Endodermal cell (in vitro differentiated cells): ENCODE results near the gene SYCP1. TPM values are rescaled to one million over a fixed set of nuclear protein-coding genes. Genes with fewer than 3 reads are reported as not detected.

ENCODE experiments used
- DNase-seq: peaks from one replicate; pipeline ENCODE4 v3.0.0-alpha.2; 2017
- H3K27ac ChIP-seq: 2 replicates; pipeline ENCODE4 v1.5.1; 2013; ENCODE audit warnings: mild to moderate bottlenecking, low read depth, low read length, moderate library complexity
- H3K27me3 ChIP-seq: 2 replicates; pipeline ENCODE4 v1.6.1; 2013; ENCODE audit warnings: mild to moderate bottlenecking, low read length, moderate library complexity; ENCODE audit not compliant: insufficient read depth, control insufficient read depth, poor library complexity, severe bottlenecking
- H3K36me3 ChIP-seq: 2 replicates; pipeline ENCODE4 v1.7.0; 2013; ENCODE audit warnings: mild to moderate bottlenecking, low read length, moderate library complexity; ENCODE audit not compliant: control insufficient read depth, insufficient read depth
- H3K4me1 ChIP-seq: one replicate; pipeline ENCODE4 v1.7.0; 2013; ENCODE audit warnings: low read length; ENCODE audit not compliant: control insufficient read depth, insufficient read depth
- H3K4me3 ChIP-seq: 2 replicates; pipeline ENCODE4 v1.5.1; 2013; ENCODE audit warnings: mild to moderate bottlenecking, low read length, moderate library complexity
- H3K9ac ChIP-seq: 2 replicates; pipeline ENCODE4 v1.6.1; 2013; ENCODE audit warnings: mild to moderate bottlenecking, low read length, moderate library complexity; ENCODE audit not compliant: poor library complexity, severe bottlenecking; ENCODE audit errors: extremely low read depth
- H3K9me3 ChIP-seq: 2 replicates; pipeline ENCODE4 v1.6.1; 2013; ENCODE audit warnings: mild to moderate bottlenecking, low read length, moderate library complexity; ENCODE audit not compliant: control insufficient read depth
- H3K27ac Mint-ChIP-seq: 2 replicates; pipeline ENCODE4 v1.8.0; 2020; ENCODE audit warnings: mixed read lengths
- H3K27me3 Mint-ChIP-seq: 2 replicates; pipeline ENCODE4 v1.8.0; 2021; ENCODE audit warnings: mild to moderate bottlenecking, mixed read lengths; ENCODE audit not compliant: insufficient read depth
- H3K36me3 Mint-ChIP-seq: 2 replicates; pipeline ENCODE4 v1.8.0; 2020; ENCODE audit warnings: low read depth, mixed read lengths
- H3K4me1 Mint-ChIP-seq: 2 replicates; pipeline ENCODE4 v1.8.0; 2020; ENCODE audit warnings: mixed read lengths
- H3K4me3 Mint-ChIP-seq: 2 replicates; pipeline ENCODE4 v1.8.0; 2020; ENCODE audit warnings: mild to moderate bottlenecking, moderate library complexity, mixed read lengths
- H3K9me3 Mint-ChIP-seq: 2 replicates; pipeline ENCODE4 v1.8.0; 2020; ENCODE audit warnings: mild to moderate bottlenecking, mixed read lengths
- CTCF ChIP-seq: fragments of 200-600 bp; sonication (generic); conservative IDR thresholded peaks from 2 replicates; pipeline ENCODE4 v1.5.0; 2021; ENCODE audit warnings: antibody characterized with exemption, mild to moderate bottlenecking
- WGBS, 2 experiments: methylation state at CpG; one replicate each; pipeline versions ENCODE4 v1.1.5 to v1.1.7; 2013; ENCODE audit warnings: missing lambda C conversion rate in 2 of 2, mixed read lengths in 1 of 2; ENCODE audit not compliant: insufficient coverage in 1 of 2, insufficient read length in 1 of 2; 5-methylcytosine and 5-hydroxymethylcytosine counted together
- total RNA-seq, 2 donors: library from RNA; stranded (reverse); fragmentation: NEBNext Ultra II Directional in 1 of 2; extraction: Animal tissue kit (Norgen Biotek cat#: 25700) in 1 of 2; gene quantifications; 2 replicates in 1 of 2; 3 replicates in 1 of 2; pipeline ENCODE4 v1.2.1, GENCODE V29; 2021

The SYCP1 gene
- total RNA-seq, 2 donors from 2014 or later = not detected

- 92 to 100% methylated on average over 5 of the region's 5 CpGs for WGBS, 2 experiments
Measured at GRCh38 chr1:114844270-114844669, 10.4 kb upstream of the SYCP1 start.

GRCh38 chr1:114853584-114853983 lies 1.1 kb upstream of the SYCP1 start:
- H3K27ac Mint-ChIP-seq = no peak overlapping the region
- peaks cover 2% of the 10 kb centered on the region for H3K4me1 Mint-ChIP-seq
- Histone ChIP-seq H3K9me3 (no peaks in the 10 kb centered on the region), H3K4me3 (no peak overlapping the region), H3K9ac (no peak overlapping the region), H3K27me3 (no peaks in the 10 kb centered on the region), H3K36me3 (no peaks in the 10 kb centered on the region), H3K27ac (no peak overlapping the region), H3K4me1 (no peaks in the 10 kb centered on the region)
- no peak for TF ChIP-seq CTCF
- peaks cover 36% of the 10 kb centered on the region for H3K27me3 Mint-ChIP-seq
- H3K4me3 Mint-ChIP-seq = no peak overlapping the region
- peaks cover 4% of the 10 kb centered on the region for H3K9me3 Mint-ChIP-seq
- no peak for DNase-seq
- no peaks in the 10 kb centered on the region for H3K36me3 Mint-ChIP-seq
- WGBS, 2 experiments = 90 to 91% methylated on average over 11 to 15 of the region's 15 CpGs

More at GRCh38 chr1:114844270-114844669, 10.4 kb upstream of the SYCP1 start:
- H3K4me1 ChIP-seq = no peaks in the 10 kb centered on the region
- no peaks in the 10 kb centered on the region for H3K27me3 Mint-ChIP-seq
- H3K9me3 Mint-ChIP-seq = no peaks in the 10 kb centered on the region
- no peak overlapping the region for H3K27ac Mint-ChIP-seq
- DNase-seq = no peak
- no peak for TF ChIP-seq CTCF
- H3K27ac ChIP-seq = no peak overlapping the region
- no peaks in the 10 kb centered on the region for H3K27me3 ChIP-seq
- no peaks in the 10 kb centered on the region for H3K4me1 Mint-ChIP-seq
- no peak overlapping the region for H3K4me3 ChIP-seq
- H3K9ac ChIP-seq = no peak overlapping the region
- H3K4me3 Mint-ChIP-seq = no peak overlapping the region
- no peaks in the 10 kb centered on the region for H3K9me3 ChIP-seq
- H3K36me3 Mint-ChIP-seq = no peaks in the 10 kb centered on the region
- H3K36me3 ChIP-seq = no peaks in the 10 kb centered on the region

DNA sequence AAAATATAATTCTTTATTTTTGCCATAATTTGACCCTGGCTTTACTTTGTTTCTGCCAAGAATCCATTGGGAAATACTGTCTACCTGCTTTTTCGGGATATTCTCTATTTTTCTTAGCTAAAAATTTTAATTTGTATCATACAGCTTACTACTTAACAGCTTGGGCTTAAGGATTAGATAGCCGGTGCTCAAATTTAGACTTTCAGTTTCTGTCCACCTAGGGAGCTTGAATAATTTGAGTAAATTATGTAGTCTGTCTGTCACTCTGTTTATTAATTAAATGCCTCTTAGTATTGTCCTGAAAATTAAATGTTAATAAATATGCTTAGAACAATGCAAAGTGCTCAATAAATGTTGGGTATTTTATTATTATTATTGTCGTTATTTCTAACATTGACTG lies 6.7 kb downstream of the SYCP1 start:
- no peak for TF ChIP-seq CTCF
- Mint-ChIP-seq H3K27me3 (peaks cover 13% of the 10 kb centered on the region), H3K36me3 (no peaks in the 10 kb centered on the region), H3K9me3 (no peaks in the 10 kb centered on the region), H3K27ac (no peak overlapping the region), H3K4me3 (no peak overlapping the region), H3K4me1 (no peaks in the 10 kb centered on the region)
- Histone ChIP-seq H3K4me1 (no peaks in the 10 kb centered on the region), H3K27ac (no peak overlapping the region), H3K9ac (no peak overlapping the region), H3K4me3 (no peak overlapping the region), H3K27me3 (peaks cover 3% of the 10 kb centered on the region), H3K9me3 (no peaks in the 10 kb centered on the region), H3K36me3 (no peaks in the 10 kb centered on the region)
- 92 to 100% methylated on average over 1 to 3 of the region's 3 CpGs for whole genome bisulfite sequencing, 2 experiments
- DNase-seq = no peak
